Endodermal cell (in vitro differentiated cells): ENCODE results near the gene CUL3. TPM values are rescaled to one million over a fixed set of nuclear protein-coding genes. Genes with fewer than 3 reads are reported as not detected.

Source experiments
- DNase-seq: peaks from one replicate; pipeline ENCODE4 v3.0.0-alpha.2; 2017
- H3K27ac ChIP-seq: 2 replicates; pipeline ENCODE4 v1.5.1; 2013; ENCODE audit warnings: mild to moderate bottlenecking, low read depth, low read length, moderate library complexity
- H3K27me3 ChIP-seq: 2 replicates; pipeline ENCODE4 v1.6.1; 2013; ENCODE audit warnings: mild to moderate bottlenecking, low read length, moderate library complexity; ENCODE audit not compliant: insufficient read depth, control insufficient read depth, poor library complexity, severe bottlenecking
- H3K36me3 ChIP-seq: 2 replicates; pipeline ENCODE4 v1.7.0; 2013; ENCODE audit warnings: mild to moderate bottlenecking, low read length, moderate library complexity; ENCODE audit not compliant: control insufficient read depth, insufficient read depth
- H3K4me1 ChIP-seq: one replicate; pipeline ENCODE4 v1.7.0; 2013; ENCODE audit warnings: low read length; ENCODE audit not compliant: control insufficient read depth, insufficient read depth
- H3K4me3 ChIP-seq: 2 replicates; pipeline ENCODE4 v1.5.1; 2013; ENCODE audit warnings: mild to moderate bottlenecking, low read length, moderate library complexity
- H3K9ac ChIP-seq: 2 replicates; pipeline ENCODE4 v1.6.1; 2013; ENCODE audit warnings: mild to moderate bottlenecking, low read length, moderate library complexity; ENCODE audit not compliant: poor library complexity, severe bottlenecking; ENCODE audit errors: extremely low read depth
- H3K9me3 ChIP-seq: 2 replicates; pipeline ENCODE4 v1.6.1; 2013; ENCODE audit warnings: mild to moderate bottlenecking, low read length, moderate library complexity; ENCODE audit not compliant: control insufficient read depth
- H3K27ac Mint-ChIP-seq: 2 replicates; pipeline ENCODE4 v1.8.0; 2020; ENCODE audit warnings: mixed read lengths
- H3K27me3 Mint-ChIP-seq: 2 replicates; pipeline ENCODE4 v1.8.0; 2021; ENCODE audit warnings: mild to moderate bottlenecking, mixed read lengths; ENCODE audit not compliant: insufficient read depth
- H3K36me3 Mint-ChIP-seq: 2 replicates; pipeline ENCODE4 v1.8.0; 2020; ENCODE audit warnings: low read depth, mixed read lengths
- H3K4me1 Mint-ChIP-seq: 2 replicates; pipeline ENCODE4 v1.8.0; 2020; ENCODE audit warnings: mixed read lengths
- H3K4me3 Mint-ChIP-seq: 2 replicates; pipeline ENCODE4 v1.8.0; 2020; ENCODE audit warnings: mild to moderate bottlenecking, moderate library complexity, mixed read lengths
- H3K9me3 Mint-ChIP-seq: 2 replicates; pipeline ENCODE4 v1.8.0; 2020; ENCODE audit warnings: mild to moderate bottlenecking, mixed read lengths
- WGBS, 2 experiments: methylation state at CpG; one replicate each; pipeline versions ENCODE4 v1.1.5 to v1.1.7; 2013; ENCODE audit warnings: missing lambda C conversion rate in 2 of 2, mixed read lengths in 1 of 2; ENCODE audit not compliant: insufficient coverage in 1 of 2, insufficient read length in 1 of 2; 5-methylcytosine and 5-hydroxymethylcytosine counted together
- total RNA-seq, 2 donors: library from RNA; stranded (reverse); fragmentation: NEBNext Ultra II Directional in 1 of 2; extraction: Animal tissue kit (Norgen Biotek cat#: 25700) in 1 of 2; gene quantifications; 2 replicates in 1 of 2; 3 replicates in 1 of 2; pipeline ENCODE4 v1.2.1, GENCODE V29; 2021
- TF ChIP-seq, protein P1 (sequence below): fragments of 200-600 bp; sonication (generic); conservative IDR thresholded peaks from 2 replicates; pipeline ENCODE4 v1.5.0; 2021; ENCODE audit warnings: antibody characterized with exemption, mild to moderate bottlenecking

The CUL3 gene
- total RNA-seq, 2 donors from 2014 or later = 78.4 to 89.9 TPM

- no peak overlapping the region for H3K27ac Mint-ChIP-seq
- no peak for DNase-seq
- Histone ChIP-seq H3K4me3 (no peak overlapping the region), H3K36me3 (no peaks in the 10 kb centered on the region), H3K9me3 (peaks cover 13% of the 10 kb centered on the region), H3K27me3 (no peaks in the 10 kb centered on the region), H3K9ac (no peak overlapping the region), H3K4me1 (no peaks in the 10 kb centered on the region), H3K27ac (no peak overlapping the region)
- whole genome bisulfite sequencing, 2 experiments = 86 to 100% methylated on average over 4 to 6 of the region's 6 CpGs
- no peak overlapping the region for H3K4me3 Mint-ChIP-seq
- H3K4me1 Mint-ChIP-seq = peaks cover 12% of the 10 kb centered on the region
- TF ChIP-seq, protein P1, sequence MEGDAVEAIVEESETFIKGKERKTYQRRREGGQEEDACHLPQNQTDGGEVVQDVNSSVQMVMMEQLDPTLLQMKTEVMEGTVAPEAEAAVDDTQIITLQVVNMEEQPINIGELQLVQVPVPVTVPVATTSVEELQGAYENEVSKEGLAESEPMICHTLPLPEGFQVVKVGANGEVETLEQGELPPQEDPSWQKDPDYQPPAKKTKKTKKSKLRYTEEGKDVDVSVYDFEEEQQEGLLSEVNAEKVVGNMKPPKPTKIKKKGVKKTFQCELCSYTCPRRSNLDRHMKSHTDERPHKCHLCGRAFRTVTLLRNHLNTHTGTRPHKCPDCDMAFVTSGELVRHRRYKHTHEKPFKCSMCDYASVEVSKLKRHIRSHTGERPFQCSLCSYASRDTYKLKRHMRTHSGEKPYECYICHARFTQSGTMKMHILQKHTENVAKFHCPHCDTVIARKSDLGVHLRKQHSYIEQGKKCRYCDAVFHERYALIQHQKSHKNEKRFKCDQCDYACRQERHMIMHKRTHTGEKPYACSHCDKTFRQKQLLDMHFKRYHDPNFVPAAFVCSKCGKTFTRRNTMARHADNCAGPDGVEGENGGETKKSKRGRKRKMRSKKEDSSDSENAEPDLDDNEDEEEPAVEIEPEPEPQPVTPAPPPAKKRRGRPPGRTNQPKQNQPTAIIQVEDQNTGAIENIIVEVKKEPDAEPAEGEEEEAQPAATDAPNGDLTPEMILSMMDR = no peak
- peaks cover 1% of the 10 kb centered on the region for H3K27me3 Mint-ChIP-seq
- H3K36me3 Mint-ChIP-seq = peaks cover 8% of the 10 kb centered on the region
- peaks cover 40% of the 10 kb centered on the region for H3K9me3 Mint-ChIP-seq
These were observed 153.1 kb downstream of the CUL3 start for GRCh38 chr2:224432003-224432579.

DNA sequence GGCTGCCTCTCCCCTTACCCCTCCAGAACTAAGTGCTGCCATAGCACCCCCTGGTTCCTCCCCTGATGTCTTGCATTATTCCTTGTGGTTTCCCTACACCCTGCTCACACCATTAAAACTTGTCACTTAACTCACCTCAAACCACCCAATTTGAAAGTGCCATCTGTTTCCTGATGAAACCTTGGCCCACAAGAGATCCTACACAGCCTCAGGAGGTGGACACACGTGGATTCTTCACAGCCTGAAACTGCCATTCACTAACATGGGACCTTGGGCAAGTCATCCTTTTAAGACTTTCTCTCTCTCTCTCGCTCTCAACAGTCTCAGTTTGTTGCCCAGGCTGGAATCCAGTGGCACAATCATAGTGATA is 155.7 kb downstream of the CUL3 start:
- 57 to 88% methylated on average over 1 to 2 of the region's 2 CpGs for WGBS, 2 experiments
- no peak overlapping the region for H3K27ac Mint-ChIP-seq

DNA sequence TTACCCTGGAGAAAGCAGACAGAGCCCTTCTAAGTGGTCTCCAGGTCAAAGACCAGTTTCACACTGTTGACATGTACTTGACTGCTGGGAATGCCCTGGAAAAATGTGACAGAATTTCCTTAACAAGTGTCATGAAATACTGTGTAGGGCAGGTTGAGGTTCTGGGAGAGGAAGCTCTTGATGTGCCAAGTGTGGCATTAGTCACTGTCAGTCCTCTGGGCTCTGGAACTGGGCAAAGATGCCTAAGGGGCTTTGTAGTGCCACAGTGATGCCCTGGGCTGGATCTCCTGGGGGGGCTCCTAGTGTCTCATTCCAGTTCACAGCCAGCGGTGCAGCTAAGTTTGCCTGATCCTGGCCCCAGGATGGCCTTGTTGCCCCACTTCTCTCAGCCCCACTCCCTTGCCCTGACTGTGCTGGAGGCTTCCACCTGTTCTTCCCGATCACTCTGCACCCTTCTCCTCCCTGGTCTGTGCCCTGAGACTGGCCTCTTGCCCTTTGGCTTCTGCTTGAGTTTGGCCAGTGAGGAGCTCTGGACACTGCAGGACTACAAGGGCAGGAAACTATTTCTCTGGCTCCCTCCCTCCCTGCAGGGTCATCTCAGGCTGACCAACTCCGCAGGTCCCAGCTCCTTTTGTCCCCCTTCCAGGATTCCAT is 156.2 kb downstream of the CUL3 start:
- H3K27me3 Mint-ChIP-seq = peaks cover 1% of the 10 kb centered on the region
- Histone ChIP-seq H3K9me3 (peaks cover 31% of the 10 kb centered on the region), H3K36me3 (no peaks in the 10 kb centered on the region), H3K4me3 (no peak overlapping the region), H3K9ac (no peak overlapping the region), H3K4me1 (no peaks in the 10 kb centered on the region), H3K27me3 (no peaks in the 10 kb centered on the region), H3K27ac (no peak overlapping the region)
- H3K27ac Mint-ChIP-seq = no peak overlapping the region
- H3K36me3 Mint-ChIP-seq = peaks cover 10% of the 10 kb centered on the region
- no peak overlapping the region for H3K4me3 Mint-ChIP-seq
- peaks cover 59% of the 10 kb centered on the region for H3K9me3 Mint-ChIP-seq
- H3K4me1 Mint-ChIP-seq = peaks cover 6% of the 10 kb centered on the region
- 80 to 96% methylated on average over 1 to 3 of the region's 3 CpGs for WGBS, 2 experiments
- no peak for DNase-seq
- TF ChIP-seq, protein P1 = no peak

More for the DNA sequence above, 155.7 kb downstream of the CUL3 start:
- no peaks in the 10 kb centered on the region for H3K27me3 ChIP-seq
- no peaks in the 10 kb centered on the region for H3K4me1 ChIP-seq
- no peak overlapping the region for H3K27ac ChIP-seq
- H3K9me3 ChIP-seq = peaks cover 28% of the 10 kb centered on the region
- H3K4me3 ChIP-seq = no peak overlapping the region
- peaks cover 10% of the 10 kb centered on the region for H3K4me1 Mint-ChIP-seq
- H3K4me3 Mint-ChIP-seq = no peak overlapping the region
- H3K9ac ChIP-seq = no peak overlapping the region
- DNase-seq = no peak
- peaks cover 57% of the 10 kb centered on the region for H3K9me3 Mint-ChIP-seq
- TF ChIP-seq, protein P1 = no peak
- peaks cover 1% of the 10 kb centered on the region for H3K27me3 Mint-ChIP-seq
- peaks cover 10% of the 10 kb centered on the region for H3K36me3 Mint-ChIP-seq
- H3K36me3 ChIP-seq = no peaks in the 10 kb centered on the region
